ENCODE data around the gene CORO2A.
"Not testable (repeated sequence)": the region's sequence is repeated elsewhere in the genome, so short reads cannot be mapped to it uniquely, and the experiment has no call there.

CORO2A gene

GRCh38 chr9:98132158-98132557 lies 60.3 kb downstream of the CORO2A start:
- peaks cover 6% of the 10 kb centered on the region; the same call in 1 of the 2 replicates for H3K36me3 ChIP-seq (ENCODE audit: control insufficient read depth, insufficient read depth, low read length)
- H3K9me3 ChIP-seq (ENCODE audit: control insufficient read depth, insufficient read depth, low read length), result no peaks in the 10 kb centered on the region

GRCh38 chr9:98130576-98131228 lies 61.7 kb downstream of the CORO2A start:
- Histone ChIP-seq H3K27ac (ENCODE audit: low read length) (no peak overlapping the region), H3K4me1 (ENCODE audit: control insufficient read depth, insufficient read depth, low read length) (no peaks in the 10 kb centered on the region), H3K36me3 (ENCODE audit: control insufficient read depth, insufficient read depth, low read length) (peaks cover 11% of the 10 kb centered on the region; the same call in 1 of the 2 replicates), H3K9me3 (ENCODE audit: control insufficient read depth, insufficient read depth, low read length) (no peaks in the 10 kb centered on the region), H3K27me3 (ENCODE audit: control insufficient read depth, insufficient read depth, low read length) (no peaks in the 10 kb centered on the region), H3K4me3 (ENCODE audit: low read length) (no peak overlapping the region)
- no peak for DNase-seq (ENCODE audit: low read depth, low spot score)
- no CpG with 5 or more reads among the region's 13 CpGs for WGBS (ENCODE audit: insufficient coverage, insufficient read length)

More at GRCh38 chr9:98132158-98132557, 60.3 kb downstream of the CORO2A start:
- Histone ChIP-seq H3K4me3 (ENCODE audit: low read length) (no peak overlapping the region), H3K27ac (ENCODE audit: low read length) (no peak overlapping the region), H3K27me3 (ENCODE audit: control insufficient read depth, insufficient read depth, low read length) (no peaks in the 10 kb centered on the region), H3K4me1 (ENCODE audit: control insufficient read depth, insufficient read depth, low read length) (no peaks in the 10 kb centered on the region)
- no peak for DNase-seq (ENCODE audit: low read depth, low spot score)
- WGBS (ENCODE audit: insufficient coverage, insufficient read length), result no CpG with 5 or more reads among the region's 9 CpGs

- no CpG with 5 or more reads among the region's 4 CpGs for WGBS (ENCODE audit: insufficient coverage, insufficient read length)
- H3K4me3 ChIP-seq (ENCODE audit: low read length); H3K27ac ChIP-seq (ENCODE audit: low read length); H3K9me3 ChIP-seq (ENCODE audit: control insufficient read depth, insufficient read depth, low read length); H3K27me3 ChIP-seq (ENCODE audit: control insufficient read depth, insufficient read depth, low read length); DNase-seq (ENCODE audit: low read depth, low spot score); H3K4me1 ChIP-seq (ENCODE audit: control insufficient read depth, insufficient read depth, low read length): not testable (repeated sequence)
- peaks cover 11% of the 10 kb centered on the region; the same call in 1 of the 2 replicates for H3K36me3 ChIP-seq (ENCODE audit: control insufficient read depth, insufficient read depth, low read length)
Measured at GRCh38 chr9:98130060-98130459, 62.4 kb downstream of the CORO2A start.

GRCh38 chr9:98129451-98129881 lies 63.0 kb downstream of the CORO2A start:
- no peaks in the 10 kb centered on the region for H3K27me3 ChIP-seq (ENCODE audit: control insufficient read depth, insufficient read depth, low read length)
- H3K4me1 ChIP-seq (ENCODE audit: control insufficient read depth, insufficient read depth, low read length), result no peaks in the 10 kb centered on the region
- peaks cover 11% of the 10 kb centered on the region; the same call in 1 of the 2 replicates for H3K36me3 ChIP-seq (ENCODE audit: control insufficient read depth, insufficient read depth, low read length)
- DNase-seq (ENCODE audit: low read depth, low spot score), result no peak
- H3K4me3 ChIP-seq (ENCODE audit: low read length), result no peak overlapping the region
- no peaks in the 10 kb centered on the region for H3K9me3 ChIP-seq (ENCODE audit: control insufficient read depth, insufficient read depth, low read length)
- no CpG with 5 or more reads among the region's 10 CpGs for WGBS (ENCODE audit: insufficient coverage, insufficient read length)
- no peak overlapping the region for H3K27ac ChIP-seq (ENCODE audit: low read length)

GRCh38 chr9:98128316-98128715 lies 64.1 kb downstream of the CORO2A start:
- Histone ChIP-seq H3K9me3 (ENCODE audit: control insufficient read depth, insufficient read depth, low read length) (no peaks in the 10 kb centered on the region), H3K27me3 (ENCODE audit: control insufficient read depth, insufficient read depth, low read length) (no peaks in the 10 kb centered on the region), H3K4me3 (ENCODE audit: low read length) (no peak overlapping the region), H3K27ac (ENCODE audit: low read length) (no peak overlapping the region), H3K4me1 (ENCODE audit: control insufficient read depth, insufficient read depth, low read length) (no peaks in the 10 kb centered on the region), H3K36me3 (ENCODE audit: control insufficient read depth, insufficient read depth, low read length) (peaks cover 11% of the 10 kb centered on the region; the same call in 1 of the 2 replicates)
- no CpG with 5 or more reads among the region's 16 CpGs for WGBS (ENCODE audit: insufficient coverage, insufficient read length)
- DNase-seq (ENCODE audit: low read depth, low spot score), result no peak

GRCh38 chr9:98127226-98127625 lies 65.2 kb downstream of the CORO2A start:
- Histone ChIP-seq H3K9me3 (ENCODE audit: control insufficient read depth, insufficient read depth, low read length) (no peaks in the 10 kb centered on the region), H3K36me3 (ENCODE audit: control insufficient read depth, insufficient read depth, low read length) (peaks cover 11% of the 10 kb centered on the region; the same call in 1 of the 2 replicates), H3K4me1 (ENCODE audit: control insufficient read depth, insufficient read depth, low read length) (no peaks in the 10 kb centered on the region), H3K4me3 (ENCODE audit: low read length) (no peak overlapping the region), H3K27ac (ENCODE audit: low read length) (no peak overlapping the region), H3K27me3 (ENCODE audit: control insufficient read depth, insufficient read depth, low read length) (no peaks in the 10 kb centered on the region)
- no CpG with 5 or more reads among the region's 8 CpGs for WGBS (ENCODE audit: insufficient coverage, insufficient read length)
- no peak for DNase-seq (ENCODE audit: low read depth, low spot score)

GRCh38 chr9:98124637-98125426 lies 67.6 kb downstream of the CORO2A start:
- Histone ChIP-seq H3K36me3 (ENCODE audit: control insufficient read depth, insufficient read depth, low read length) (peaks cover 11% of the 10 kb centered on the region; the same call in 1 of the 2 replicates), H3K4me1 (ENCODE audit: control insufficient read depth, insufficient read depth, low read length) (no peaks in the 10 kb centered on the region), H3K27me3 (ENCODE audit: control insufficient read depth, insufficient read depth, low read length) (no peaks in the 10 kb centered on the region), H3K4me3 (ENCODE audit: low read length) (no peak overlapping the region), H3K27ac (ENCODE audit: low read length) (no peak overlapping the region), H3K9me3 (ENCODE audit: control insufficient read depth, insufficient read depth, low read length) (no peaks in the 10 kb centered on the region)
- WGBS (ENCODE audit: insufficient coverage, insufficient read length), result no CpG with 5 or more reads among the region's 15 CpGs
- no peak for DNase-seq (ENCODE audit: low read depth, low spot score)

- not testable (repeated sequence) for H3K9me3 ChIP-seq (ENCODE audit: control insufficient read depth, insufficient read depth, low read length); H3K4me3 ChIP-seq (ENCODE audit: low read length); H3K27me3 ChIP-seq (ENCODE audit: control insufficient read depth, insufficient read depth, low read length); H3K4me1 ChIP-seq (ENCODE audit: control insufficient read depth, insufficient read depth, low read length); H3K27ac ChIP-seq (ENCODE audit: low read length); DNase-seq (ENCODE audit: low read depth, low spot score)
- H3K36me3 ChIP-seq (ENCODE audit: control insufficient read depth, insufficient read depth, low read length), result peaks cover 11% of the 10 kb centered on the region; the same call in 1 of the 2 replicates
- no CpG with 5 or more reads among the region's 13 CpGs for WGBS (ENCODE audit: insufficient coverage, insufficient read length)
Measured at GRCh38 chr9:98124091-98124490, 68.3 kb downstream of the CORO2A start.

GRCh38 chr9:98121058-98121457 lies 71.4 kb downstream of the CORO2A start:
- Histone ChIP-seq H3K4me3 (ENCODE audit: low read length) (no peak overlapping the region), H3K36me3 (ENCODE audit: control insufficient read depth, insufficient read depth, low read length) (no peaks in the 10 kb centered on the region), H3K27me3 (ENCODE audit: control insufficient read depth, insufficient read depth, low read length) (no peaks in the 10 kb centered on the region), H3K4me1 (ENCODE audit: control insufficient read depth, insufficient read depth, low read length) (0 out of 2 replicates have a peak, but pooled peaks cover 1% of the 10 kb centered on the region), H3K9me3 (ENCODE audit: control insufficient read depth, insufficient read depth, low read length) (no peaks in the 10 kb centered on the region), H3K27ac (ENCODE audit: low read length) (no peak overlapping the region)
- no peak for DNase-seq (ENCODE audit: low read depth, low spot score)
- no CpG with 5 or more reads among the region's 3 CpGs for WGBS (ENCODE audit: insufficient coverage, insufficient read length)

- Histone ChIP-seq H3K4me1 (ENCODE audit: control insufficient read depth, insufficient read depth, low read length) (0 out of 2 replicates have a peak, but pooled peaks cover 1% of the 10 kb centered on the region), H3K4me3 (ENCODE audit: low read length) (no peak overlapping the region)
- no CpG with 5 or more reads among the region's 3 CpGs for WGBS (ENCODE audit: insufficient coverage, insufficient read length)
Measured at GRCh38 chr9:98120476-98120875, 72.0 kb downstream of the CORO2A start.

More at GRCh38 chr9:98120476-98120875, 72.0 kb downstream of the CORO2A start:
- Histone ChIP-seq H3K9me3 (ENCODE audit: control insufficient read depth, insufficient read depth, low read length) (no peaks in the 10 kb centered on the region), H3K36me3 (ENCODE audit: control insufficient read depth, insufficient read depth, low read length) (no peaks in the 10 kb centered on the region), H3K27me3 (ENCODE audit: control insufficient read depth, insufficient read depth, low read length) (no peaks in the 10 kb centered on the region), H3K27ac (ENCODE audit: low read length) (no peak overlapping the region)
- DNase-seq (ENCODE audit: low read depth, low spot score), result no peak
